Activated T-helper 1 cell treated with anti-CD3 and anti-CD28 coated beads, Interleukin-2, amount 50 U/mL, for 16 hours (primary cell): ENCODE results near the gene FRAT2.

Experiments used
- DNase-seq, 2 donors: peaks; one replicate each; pipeline ENCODE4 v3.0.0-alpha.2; 2020; ENCODE audit warnings: low read depth in 1 of 2, low spot score in 1 of 2

The FRAT2 gene

GRCh38 chr10:97327348-97328294, 6.9 kb downstream of the FRAT2 start:
- DNase-seq, result no peak

- no peak for DNase-seq
These were observed 8.8 kb downstream of the FRAT2 start for GRCh38 chr10:97325754-97326153.

GRCh38 chr10:97323501-97323900, 11.0 kb downstream of the FRAT2 start:
- DNase-seq, result no peak

GRCh38 chr10:97321804-97322190, 12.7 kb downstream of the FRAT2 start:
- no peak for DNase-seq

- DNase-seq, result no peak
These were observed 13.3 kb downstream of the FRAT2 start for GRCh38 chr10:97321032-97321803.

GRCh38 chr10:97320480-97321031, 14.0 kb downstream of the FRAT2 start:
- DNase-seq, result no peak

GRCh38 chr10:97319671-97320479, 14.7 kb downstream of the FRAT2 start:
- peak; percentile 35 to 43 for DNase-seq

- peak; percentile 80 to 87 for DNase-seq
These were observed 15.5 kb downstream of the FRAT2 start, which contains the start of gene FRAT1 for GRCh38 chr10:97318772-97319651. Gene FRAT1, plus strand, starts transcription at chr10:97319271. Its CDS starts 183 bp downstream, at chr10:97319454.

- no peak for DNase-seq
These were observed 19.9 kb downstream of the FRAT2 start for GRCh38 chr10:97314671-97315070.

GRCh38 chr10:97312897-97313296, 21.6 kb downstream of the FRAT2 start:
- DNase-seq, result no peak

- no peak for DNase-seq
These were observed 23.4 kb downstream of the FRAT2 start for GRCh38 chr10:97311111-97311626.

GRCh38 chr10:97307866-97308780, 26.4 kb downstream of the FRAT2 start:
- DNase-seq, result no peak

GRCh38 chr10:97307441-97307840, 27.1 kb downstream of the FRAT2 start:
- DNase-seq, result no peak

GRCh38 chr10:97302088-97302791, 32.3 kb downstream of the FRAT2 start:
- DNase-seq, result no peak

GRCh38 chr10:97300980-97301379, 33.5 kb downstream of the FRAT2 start:
- no peak for DNase-seq

- DNase-seq, result no peak
These were observed 36.3 kb downstream of the FRAT2 start for GRCh38 chr10:97298223-97298571.

- no peak for DNase-seq
These were observed 36.8 kb downstream of the FRAT2 start for GRCh38 chr10:97297556-97298222.

GRCh38 chr10:97292862-97293198, 41.7 kb downstream of the FRAT2 start:
- no peak for DNase-seq
